WTC11 (cell line): ENCODE measurements around the gene ELANE. TPM values are rescaled to one million over a fixed set of nuclear protein-coding genes. Genes with fewer than 3 reads are reported as not detected.

ENCODE experiments used
- ATAC-seq: fragments of 200-7000 bp; cut with Tn5 transposase; 2 replicates; pipeline ENCODE4 v1.10.0; 2021; ENCODE audit warnings: mild to moderate bottlenecking, moderate library complexity
- CTCF ChIA-PET: fragments of 300-600 bp; sonication (Branson Sonifier 250); formaldehyde crosslinking; loops from one replicate; lab custom pipeline; 2021; ENCODE audit warnings: antibody characterized with exemption; lab: Charles Lee
- POLR2A ChIA-PET: fragments of 350-600 bp; sonication (Branson Sonifier 250); formaldehyde crosslinking; loops from one replicate; lab custom pipeline; 2021; ENCODE audit warnings: antibody characterized with exemption; lab: Charles Lee
- DNase-seq: peaks from one replicate; pipeline ENCODE4 v3.0.0; 2021; ENCODE audit warnings: low spot score
- H3K27ac Mint-ChIP-seq: 2 replicates; pipeline ENCODE4 v1.8.0; 2021; ENCODE audit warnings: mixed read lengths
- H3K27me3 Mint-ChIP-seq: 2 replicates; pipeline ENCODE4 v1.8.0; 2021; ENCODE audit warnings: low read depth, mild to moderate bottlenecking, moderate library complexity, mixed read lengths
- H3K36me3 Mint-ChIP-seq: 2 replicates; pipeline ENCODE4 v1.8.0; 2021; ENCODE audit warnings: mixed read lengths
- H3K4me1 Mint-ChIP-seq: 2 replicates; pipeline ENCODE4 v1.8.0; 2022; ENCODE audit warnings: mixed read lengths
- H3K4me3 Mint-ChIP-seq: 2 replicates; pipeline ENCODE4 v1.8.0; 2021; ENCODE audit warnings: mild to moderate bottlenecking, moderate library complexity, mixed read lengths
- H3K9me3 Mint-ChIP-seq: 2 replicates; pipeline ENCODE4 v1.8.0; 2021; ENCODE audit warnings: mixed read lengths
- ATF6 ChIP-seq: sonication (generic); formaldehyde crosslinking; IDR thresholded peaks from 2 replicates; pipeline ENCODE4 v1.8.1; 2023; ENCODE audit warnings: mild to moderate bottlenecking, missing genetic modification reagents
- CBFB ChIP-seq: sonication (generic); formaldehyde crosslinking; IDR thresholded peaks from 2 replicates; pipeline ENCODE4 v1.8.1; 2022; ENCODE audit warnings: mild to moderate bottlenecking, low read depth, missing genetic modification reagents
- CREB1 ChIP-seq: sonication (generic); formaldehyde crosslinking; IDR thresholded peaks from 2 replicates; pipeline ENCODE4 v1.8.0; 2023; ENCODE audit warnings: mild to moderate bottlenecking, missing genetic modification reagents
- E2F1 ChIP-seq: sonication (generic); formaldehyde crosslinking; IDR thresholded peaks from 2 replicates; pipeline ENCODE4 v1.8.0; 2022; ENCODE audit warnings: mild to moderate bottlenecking, missing genetic modification reagents
- MAX ChIP-seq: sonication (generic); formaldehyde crosslinking; IDR thresholded peaks from 2 replicates; pipeline ENCODE4 v1.8.0; 2022; ENCODE audit warnings: mild to moderate bottlenecking, missing genetic modification reagents
- NFYB ChIP-seq: sonication (generic); formaldehyde crosslinking; conservative IDR thresholded peaks from 2 replicates; pipeline ENCODE4 v1.8.0; 2022; ENCODE audit warnings: low read depth, missing genetic modification reagents
- NR2C2 ChIP-seq: sonication (generic); formaldehyde crosslinking; IDR thresholded peaks from 2 replicates; pipeline ENCODE4 v1.8.0; 2022; ENCODE audit warnings: mild to moderate bottlenecking, missing genetic modification reagents
- PRDM15 ChIP-seq: sonication (generic); formaldehyde crosslinking; IDR thresholded peaks from 2 replicates; pipeline ENCODE4 v1.8.0; 2022; ENCODE audit warnings: missing genetic modification reagents
- SMAD3 ChIP-seq: sonication (generic); formaldehyde crosslinking; IDR thresholded peaks from 2 replicates; pipeline ENCODE4 v1.8.0; 2022; ENCODE audit warnings: missing genetic modification reagents, mild to moderate bottlenecking, borderline replicate concordance
- TCF7 ChIP-seq: sonication (generic); formaldehyde crosslinking; IDR thresholded peaks from 2 replicates; pipeline ENCODE4 v1.8.0; 2022; ENCODE audit warnings: mild to moderate bottlenecking, low read depth, missing genetic modification reagents, moderate library complexity
- TEAD1 ChIP-seq: sonication (generic); formaldehyde crosslinking; IDR thresholded peaks from 2 replicates; pipeline ENCODE4 v1.8.0; 2022; ENCODE audit warnings: mild to moderate bottlenecking, missing genetic modification reagents
- ZNF281 ChIP-seq: sonication (generic); formaldehyde crosslinking; IDR thresholded peaks from 2 replicates; pipeline ENCODE4 v1.8.0; 2023; ENCODE audit warnings: mild to moderate bottlenecking, missing genetic modification reagents
- ZNF317 ChIP-seq: sonication (generic); formaldehyde crosslinking; IDR thresholded peaks from 2 replicates; pipeline ENCODE4 v1.8.1; 2023; ENCODE audit warnings: low read depth, mild to moderate bottlenecking, moderate library complexity, missing genetic modification reagents, borderline replicate concordance
- ZNF396 ChIP-seq: fragments of 250-450 bp; sonication (Bioruptor Pico); IDR thresholded peaks from 2 replicates; pipeline ENCODE4 v1.8.0; 2021; ENCODE audit warnings: mild to moderate bottlenecking, moderate library complexity, borderline replicate concordance
- ZNF425 ChIP-seq: fragments of 250-450 bp; sonication (Bioruptor Pico); conservative IDR thresholded peaks from 2 replicates; pipeline ENCODE4 v1.9.0; 2021; ENCODE audit warnings: mild to moderate bottlenecking
- ZNF532 ChIP-seq: fragments of 250-450 bp; sonication (Bioruptor Pico); IDR thresholded peaks from 2 replicates; pipeline ENCODE4 v1.9.0; 2021; ENCODE audit warnings: mild to moderate bottlenecking, borderline replicate concordance
- total RNA-seq: library from RNA; stranded (reverse); gene quantifications from 3 replicates; pipeline ENCODE4 v1.2.3, GENCODE V29; 2021

Gene ELANE
- total RNA-seq, 1 experiment from 2014 or later: not detected

GRCh38 chr19:901216-902092 lies 49.4 kb downstream of the ELANE start:
- no peak overlapping the region for H3K27ac Mint-ChIP-seq
- H3K36me3 Mint-ChIP-seq: 0 out of 2 replicates have a peak, but pooled peaks cover 6% of the 10 kb centered on the region
- H3K9me3 Mint-ChIP-seq: no peaks in the 10 kb centered on the region
- H3K4me1 Mint-ChIP-seq: peaks cover 2% of the 10 kb centered on the region; the same call in 1 of the 2 replicates
- TF ChIP-seq ZNF425 (CRISPR knock-in tag) (no peak), PRDM15 (CRISPR knock-in tag) (no peak), TCF7 (CRISPR knock-in tag) (no peak), ZNF396 (CRISPR knock-in tag) (no peak), E2F1 (CRISPR knock-in tag) (no peak), ZNF281 (CRISPR knock-in tag) (no peak), MAX (CRISPR knock-in tag) (no peak), NR2C2 (no peak)
- ChIA-PET POLR2A (no interaction called here), CTCF (interaction anchor here (1.1 kb wide), 1 partner anchor 18 kb away, joined by 3 read pairs; no protein-coding TSS in a partner anchor)
- DNase-seq (no peak), ATAC-seq (no peak)
- no peaks in the 10 kb centered on the region for H3K27me3 Mint-ChIP-seq
- no peak overlapping the region for H3K4me3 Mint-ChIP-seq

- POLR2A ChIA-PET: no interaction called here
- ATAC-seq: no peak
- Mint-ChIP-seq H3K27ac (no peak overlapping the region), H3K4me1 (peaks cover 2% of the 10 kb centered on the region; the same call in 1 of the 2 replicates), H3K27me3 (no peaks in the 10 kb centered on the region), H3K9me3 (no peaks in the 10 kb centered on the region), H3K36me3 (0 out of 2 replicates have a peak, but pooled peaks cover 6% of the 10 kb centered on the region), H3K4me3 (no peak overlapping the region)
- no peak for DNase-seq
- CTCF ChIA-PET: interaction anchor here (1.1 kb wide), 1 partner anchor 17 kb away, joined by 3 read pairs; no protein-coding TSS in a partner anchor
- TF ChIP-seq ZNF532 (CRISPR knock-in tag): no peak
- no peak for TF ChIP-seq NFYB (CRISPR knock-in tag)
- no peak for TF ChIP-seq TEAD1 (CRISPR knock-in tag)
- TF ChIP-seq CBFB (CRISPR knock-in tag): no peak
- TF ChIP-seq ZNF317: no peak
- no peak for TF ChIP-seq ATF6 (CRISPR knock-in tag)
- TF ChIP-seq SMAD3 (CRISPR knock-in tag): no peak
- TF ChIP-seq CREB1 (CRISPR knock-in tag): no peak
These were observed 49.9 kb downstream of the ELANE start for GRCh38 chr19:902093-902370.
